ENCODE results near the gene TMCC1. TPM values are rescaled to one million over a fixed set of nuclear protein-coding genes. Genes with fewer than 3 reads are reported as not detected.
"Not testable (repeated sequence)": the region's sequence is repeated elsewhere in the genome, so short reads cannot be mapped to it uniquely, and the experiment has no call there.

Gene TMCC1
- total RNA-seq, 2 donors from 2014 or later: 21.5 to 34.5 TPM

GRCh38 chr3:129838086-129838485 is 55.4 kb downstream of the TMCC1 start:
- no peaks in the 10 kb centered on the region for H3K27me3 Mint-ChIP-seq
- no peaks in the 10 kb centered on the region for H3K9me3 Mint-ChIP-seq
- no peak overlapping the region for H3K27ac Mint-ChIP-seq
- DNase-seq (ENCODE audit: low spot score): no peak
- H3K4me1 Mint-ChIP-seq (ENCODE audit: low read depth in 2 of 2): peaks cover 7% of the 10 kb centered on the region in 2 donors
- H3K36me3 Mint-ChIP-seq: no peaks in the 10 kb centered on the region
- ATAC-seq: no peak
- no peak overlapping the region for H3K4me3 Mint-ChIP-seq

GRCh38 chr3:129837065-129837642 is 56.4 kb downstream of the TMCC1 start:
- Mint-ChIP-seq H3K4me1 (ENCODE audit: low read depth in 2 of 2) (peaks cover 7% of the 10 kb centered on the region in 2 donors), H3K9me3 (no peaks in the 10 kb centered on the region), H3K27ac (no peak overlapping the region)

GRCh38 chr3:129836381-129837064 is 57.0 kb downstream of the TMCC1 start:
- Mint-ChIP-seq H3K4me1 (ENCODE audit: low read depth in 2 of 2) (peaks cover 7 to 9% of the 10 kb centered on the region in 2 donors), H3K27ac (no peak overlapping the region), H3K4me3 (no peak overlapping the region), H3K36me3 (no peaks in the 10 kb centered on the region), H3K27me3 (no peaks in the 10 kb centered on the region), H3K9me3 (no peaks in the 10 kb centered on the region)
- ATAC-seq (no peak), DNase-seq (ENCODE audit: low spot score) (no peak)

More at GRCh38 chr3:129837065-129837642, 56.4 kb downstream of the TMCC1 start:
- Mint-ChIP-seq H3K4me3 (no peak overlapping the region), H3K27me3 (no peaks in the 10 kb centered on the region), H3K36me3 (no peaks in the 10 kb centered on the region)
- ATAC-seq (no peak), DNase-seq (ENCODE audit: low spot score) (no peak)

- H3K36me3 Mint-ChIP-seq: no peaks in the 10 kb centered on the region
- no peaks in the 10 kb centered on the region for H3K9me3 Mint-ChIP-seq
- DNase-seq (ENCODE audit: low spot score) (no peak), ATAC-seq (no peak)
- H3K27ac Mint-ChIP-seq: no peak overlapping the region
- no peak overlapping the region for H3K4me3 Mint-ChIP-seq
- H3K4me1 Mint-ChIP-seq (ENCODE audit: low read depth in 2 of 2): peaks cover 5 to 7% of the 10 kb centered on the region in 2 donors
- no peaks in the 10 kb centered on the region for H3K27me3 Mint-ChIP-seq
These were observed 58.3 kb downstream of the TMCC1 start for GRCh38 chr3:129835198-129835597.

GRCh38 chr3:129834580-129834979 is 58.9 kb downstream of the TMCC1 start:
- no peaks in the 10 kb centered on the region for H3K9me3 Mint-ChIP-seq
- no peak for ATAC-seq
- no peak overlapping the region for H3K27ac Mint-ChIP-seq
- H3K27me3 Mint-ChIP-seq: no peaks in the 10 kb centered on the region
- H3K4me1 Mint-ChIP-seq (ENCODE audit: low read depth in 2 of 2): peaks cover 5 to 7% of the 10 kb centered on the region in 2 donors
- H3K4me3 Mint-ChIP-seq: no peak overlapping the region
- no peaks in the 10 kb centered on the region for H3K36me3 Mint-ChIP-seq
- DNase-seq (ENCODE audit: low spot score): no peak

- not testable (repeated sequence) for ATAC-seq; H3K9me3 Mint-ChIP-seq; H3K27me3 Mint-ChIP-seq; DNase-seq (ENCODE audit: low spot score); H3K36me3 Mint-ChIP-seq; H3K4me3 Mint-ChIP-seq; H3K27ac Mint-ChIP-seq
- peaks cover 12 to 14% of the 10 kb centered on the region in 2 donors for H3K4me1 Mint-ChIP-seq (ENCODE audit: low read depth in 2 of 2)
These were observed 61.6 kb downstream of the TMCC1 start for GRCh38 chr3:129831942-129832341.

GRCh38 chr3:129831503-129831902 is 62.0 kb downstream of the TMCC1 start:
- DNase-seq (ENCODE audit: low spot score): no peak
- Mint-ChIP-seq H3K4me3 (no peak overlapping the region), H3K36me3 (no peaks in the 10 kb centered on the region), H3K4me1 (ENCODE audit: low read depth in 2 of 2) (peaks cover 12% of the 10 kb centered on the region in 2 donors), H3K27ac (no peak overlapping the region), H3K9me3 (no peaks in the 10 kb centered on the region), H3K27me3 (no peaks in the 10 kb centered on the region)
- no peak for ATAC-seq

GRCh38 chr3:129829640-129830039 is 63.9 kb downstream of the TMCC1 start:
- DNase-seq (ENCODE audit: low spot score) (no peak), ATAC-seq (no peak)
- Mint-ChIP-seq H3K4me1 (ENCODE audit: low read depth in 2 of 2) (peaks cover 12 to 15% of the 10 kb centered on the region in 2 donors), H3K4me3 (no peak overlapping the region), H3K27ac (no peak overlapping the region), H3K36me3 (no peaks in the 10 kb centered on the region), H3K27me3 (no peaks in the 10 kb centered on the region), H3K9me3 (no peaks in the 10 kb centered on the region)

GRCh38 chr3:129827765-129828164 is 65.7 kb downstream of the TMCC1 start:
- no peaks in the 10 kb centered on the region for H3K9me3 Mint-ChIP-seq
- H3K36me3 Mint-ChIP-seq: no peaks in the 10 kb centered on the region
- H3K4me1 Mint-ChIP-seq (ENCODE audit: low read depth in 2 of 2): peaks cover 12 to 15% of the 10 kb centered on the region in 2 donors
- DNase-seq (ENCODE audit: low spot score) (peak; percentile 64), ATAC-seq (peak; percentile 82 to 85)
- H3K4me3 Mint-ChIP-seq: no peak overlapping the region
- no peaks in the 10 kb centered on the region for H3K27me3 Mint-ChIP-seq
- peak overlapping the region in 1 of 2 donors; percentile 73 for H3K27ac Mint-ChIP-seq

- Mint-ChIP-seq H3K4me3 (no peak overlapping the region), H3K27me3 (no peaks in the 10 kb centered on the region), H3K9me3 (no peaks in the 10 kb centered on the region), H3K36me3 (no peaks in the 10 kb centered on the region), H3K4me1 (ENCODE audit: low read depth in 2 of 2) (peaks cover 12 to 13% of the 10 kb centered on the region in 2 donors), H3K27ac (no peak overlapping the region)
- DNase-seq (ENCODE audit: low spot score): no peak
- ATAC-seq: peak in 1 of 2 donors; percentile 56
These were observed 68.5 kb downstream of the TMCC1 start for GRCh38 chr3:129824926-129825541.

- H3K27me3 Mint-ChIP-seq: no peaks in the 10 kb centered on the region
- DNase-seq (ENCODE audit: low spot score): no peak
- H3K27ac Mint-ChIP-seq: no peak overlapping the region
- no peaks in the 10 kb centered on the region for H3K9me3 Mint-ChIP-seq
- no peak for ATAC-seq
- H3K4me3 Mint-ChIP-seq: no peak overlapping the region
- H3K4me1 Mint-ChIP-seq (ENCODE audit: low read depth in 2 of 2): peaks cover 6 to 7% of the 10 kb centered on the region in 2 donors
- H3K36me3 Mint-ChIP-seq: no peaks in the 10 kb centered on the region
These were observed 70.8 kb downstream of the TMCC1 start for GRCh38 chr3:129822679-129823078.

- ATAC-seq: no peak
- Mint-ChIP-seq H3K27me3 (no peaks in the 10 kb centered on the region), H3K27ac (no peak overlapping the region), H3K4me1 (ENCODE audit: low read depth in 2 of 2) (peaks cover 3 to 5% of the 10 kb centered on the region in 2 donors), H3K4me3 (no peak overlapping the region), H3K36me3 (no peaks in the 10 kb centered on the region), H3K9me3 (no peaks in the 10 kb centered on the region)
- DNase-seq (ENCODE audit: low spot score): no peak
These were observed 71.3 kb downstream of the TMCC1 start for GRCh38 chr3:129822241-129822640.

- no peak overlapping the region for H3K4me3 Mint-ChIP-seq
- H3K36me3 Mint-ChIP-seq: peaks cover 3% of the 10 kb centered on the region
- DNase-seq (ENCODE audit: low spot score) (no peak), ATAC-seq (no peak)
- peaks cover 3 to 7% of the 10 kb centered on the region in 2 donors for H3K4me1 Mint-ChIP-seq (ENCODE audit: low read depth in 2 of 2)
- H3K9me3 Mint-ChIP-seq: no peaks in the 10 kb centered on the region
- no peaks in the 10 kb centered on the region for H3K27me3 Mint-ChIP-seq
- no peak overlapping the region for H3K27ac Mint-ChIP-seq
These were observed 72.9 kb downstream of the TMCC1 start for GRCh38 chr3:129820587-129820986.

GRCh38 chr3:129812589-129812988 is 80.9 kb downstream of the TMCC1 start:
- no peak overlapping the region for H3K27ac Mint-ChIP-seq
- peaks cover 6 to 10% of the 10 kb centered on the region in 2 donors for H3K4me1 Mint-ChIP-seq (ENCODE audit: low read depth in 2 of 2)
- no peak for ATAC-seq
- DNase-seq (ENCODE audit: low spot score): no peak
- no peak overlapping the region for H3K4me3 Mint-ChIP-seq
- no peaks in the 10 kb centered on the region for H3K27me3 Mint-ChIP-seq
- no peaks in the 10 kb centered on the region for H3K9me3 Mint-ChIP-seq
- peaks cover 5% of the 10 kb centered on the region for H3K36me3 Mint-ChIP-seq

All from natural killer cell treated with Interleukin-12 subunit alpha and Interleukin-12 subunit beta and Interleukin-15 and Interleukin-18, amount 100 ng/mL, for 72 hours (primary cell).